Endothelial cell (in vitro differentiated cells): ENCODE results near the gene MVB12B. TPM values are rescaled to one million over a fixed set of nuclear protein-coding genes. Genes with fewer than 3 reads are reported as not detected.

Source experiments
- DNase-seq: peaks from one replicate; pipeline ENCODE4 v3.0.0; 2021; ENCODE audit warnings: low spot score
- H3K27ac Mint-ChIP-seq: one replicate; pipeline ENCODE4 v1.8.0; 2021; ENCODE audit warnings: mixed read lengths, inconsistent platforms; ENCODE audit not compliant: unreplicated experiment
- H3K27me3 Mint-ChIP-seq: one replicate; pipeline ENCODE4 v1.8.0; 2021; ENCODE audit warnings: mild to moderate bottlenecking, moderate library complexity, mixed read lengths, inconsistent platforms; ENCODE audit not compliant: unreplicated experiment
- H3K36me3 Mint-ChIP-seq: one replicate; pipeline ENCODE4 v1.8.0; 2021; ENCODE audit warnings: mild to moderate bottlenecking, low read depth, mixed read lengths, inconsistent platforms; ENCODE audit not compliant: unreplicated experiment
- H3K4me1 Mint-ChIP-seq: one replicate; pipeline ENCODE4 v1.8.0; 2021; ENCODE audit warnings: mild to moderate bottlenecking, mixed read lengths, inconsistent platforms; ENCODE audit not compliant: unreplicated experiment
- H3K4me3 Mint-ChIP-seq: one replicate; pipeline ENCODE4 v1.8.0; 2021; ENCODE audit warnings: mild to moderate bottlenecking, mixed read lengths, inconsistent platforms; ENCODE audit not compliant: unreplicated experiment
- H3K9me3 Mint-ChIP-seq: one replicate; pipeline ENCODE4 v1.8.0; 2021; ENCODE audit warnings: mixed read lengths, inconsistent platforms; ENCODE audit not compliant: unreplicated experiment
- total RNA-seq: library from RNA; stranded (reverse); fragmentation: NEBNext Ultra II Directional; extraction: Animal tissue kit (Norgen Biotek cat#: 25700); gene quantifications from one replicate; pipeline ENCODE4 v1.2.1, GENCODE V29; 2021; ENCODE audit not compliant: unreplicated experiment
- TF ChIP-seq, protein P1 (sequence below): fragments of 200-600 bp; sonication (generic); IDR thresholded peaks from one replicate; pipeline ENCODE4 v1.5.0; 2021; ENCODE audit warnings: antibody characterized with exemption; ENCODE audit not compliant: unreplicated experiment

MVB12B gene
- total RNA-seq, 1 donor from 2014 or later: 18.8 TPM

DNA sequence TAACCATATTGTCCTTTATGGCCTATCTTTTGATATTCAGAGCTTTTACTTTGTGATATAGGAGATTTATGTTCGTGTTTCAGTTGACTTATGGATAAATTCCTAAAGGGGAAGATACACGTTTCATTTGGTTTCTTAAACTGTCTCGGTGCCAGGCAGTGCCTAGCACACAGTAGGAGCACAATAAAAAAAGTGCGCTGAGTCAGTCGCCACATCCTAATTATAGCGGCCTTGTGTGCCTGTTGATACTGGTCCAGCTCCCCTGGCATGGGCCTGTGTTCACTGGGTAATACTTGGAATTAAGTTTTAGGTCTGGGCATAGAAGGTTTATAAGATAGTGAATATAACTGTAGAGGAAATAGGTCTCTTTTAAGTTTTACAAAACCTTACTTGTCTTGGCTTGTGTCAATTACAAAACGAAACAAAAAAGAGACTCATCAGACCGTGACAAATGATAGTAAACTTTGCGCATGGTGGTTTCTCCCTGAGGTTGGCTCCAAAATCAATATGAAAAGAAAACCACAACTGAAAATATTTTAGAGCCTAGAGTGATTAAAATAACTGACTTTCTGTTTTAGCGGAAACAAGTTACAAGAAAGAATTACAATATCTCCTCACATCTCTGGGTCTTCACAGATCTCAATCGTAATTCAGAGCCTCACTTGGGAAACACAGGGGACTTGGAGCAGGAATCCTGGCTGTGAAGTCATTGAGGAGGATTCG lies 84.8 kb downstream of the MVB12B start:
- Mint-ChIP-seq H3K9me3 (no peaks in the 10 kb centered on the region), H3K27me3 (no peaks in the 10 kb centered on the region), H3K27ac (no peak overlapping the region), H3K4me1 (peaks cover 5% of the 10 kb centered on the region), H3K36me3 (peaks cover 4% of the 10 kb centered on the region), H3K4me3 (no peak overlapping the region)
- TF ChIP-seq, protein P1, sequence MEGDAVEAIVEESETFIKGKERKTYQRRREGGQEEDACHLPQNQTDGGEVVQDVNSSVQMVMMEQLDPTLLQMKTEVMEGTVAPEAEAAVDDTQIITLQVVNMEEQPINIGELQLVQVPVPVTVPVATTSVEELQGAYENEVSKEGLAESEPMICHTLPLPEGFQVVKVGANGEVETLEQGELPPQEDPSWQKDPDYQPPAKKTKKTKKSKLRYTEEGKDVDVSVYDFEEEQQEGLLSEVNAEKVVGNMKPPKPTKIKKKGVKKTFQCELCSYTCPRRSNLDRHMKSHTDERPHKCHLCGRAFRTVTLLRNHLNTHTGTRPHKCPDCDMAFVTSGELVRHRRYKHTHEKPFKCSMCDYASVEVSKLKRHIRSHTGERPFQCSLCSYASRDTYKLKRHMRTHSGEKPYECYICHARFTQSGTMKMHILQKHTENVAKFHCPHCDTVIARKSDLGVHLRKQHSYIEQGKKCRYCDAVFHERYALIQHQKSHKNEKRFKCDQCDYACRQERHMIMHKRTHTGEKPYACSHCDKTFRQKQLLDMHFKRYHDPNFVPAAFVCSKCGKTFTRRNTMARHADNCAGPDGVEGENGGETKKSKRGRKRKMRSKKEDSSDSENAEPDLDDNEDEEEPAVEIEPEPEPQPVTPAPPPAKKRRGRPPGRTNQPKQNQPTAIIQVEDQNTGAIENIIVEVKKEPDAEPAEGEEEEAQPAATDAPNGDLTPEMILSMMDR: no peak
- no peak for DNase-seq

DNA sequence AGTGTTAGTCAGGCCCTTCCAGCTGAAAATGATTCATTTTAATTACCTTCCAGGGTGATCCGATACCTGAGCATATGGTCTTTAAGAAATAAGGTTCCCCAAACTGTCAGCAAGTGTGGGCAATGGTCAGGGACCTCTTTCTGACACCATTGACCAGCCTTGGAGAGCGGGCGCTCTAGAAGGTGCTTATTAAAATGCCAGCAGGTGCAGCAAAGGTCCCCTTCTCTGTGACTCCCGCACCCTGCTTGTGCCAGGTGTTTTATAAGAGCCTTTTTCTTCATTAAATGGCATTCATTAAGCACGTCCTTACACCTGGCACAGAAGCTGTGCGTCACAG lies 85.3 kb downstream of the MVB12B start:
- H3K27me3 Mint-ChIP-seq: no peaks in the 10 kb centered on the region
- peaks cover 5% of the 10 kb centered on the region for H3K4me1 Mint-ChIP-seq
- no peak overlapping the region for H3K27ac Mint-ChIP-seq
- H3K36me3 Mint-ChIP-seq: peaks cover 4% of the 10 kb centered on the region
- no peak for DNase-seq
- no peaks in the 10 kb centered on the region for H3K9me3 Mint-ChIP-seq
- H3K4me3 Mint-ChIP-seq: no peak overlapping the region
- TF ChIP-seq, protein P1: no peak

DNA sequence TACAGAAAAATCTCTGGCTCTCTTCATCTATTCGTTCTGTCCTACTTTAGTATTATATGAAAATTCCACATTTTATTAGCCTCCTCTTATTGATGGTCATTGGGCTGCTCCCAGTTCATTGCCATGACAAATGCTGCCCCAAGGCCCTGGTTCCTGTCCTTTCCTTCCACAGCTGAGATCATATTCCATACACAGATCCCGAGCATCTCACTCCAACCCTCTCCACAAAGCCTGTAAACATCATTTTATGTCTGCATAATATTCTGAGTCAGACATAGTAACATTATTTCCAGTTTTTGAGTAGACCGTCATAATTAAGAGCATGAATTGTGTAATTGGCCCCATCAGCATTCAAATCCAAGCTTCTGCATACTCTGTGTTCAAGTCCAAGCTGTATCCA lies 86.3 kb downstream of the MVB12B start:
- no peak for DNase-seq
- Mint-ChIP-seq H3K27me3 (peaks cover 2% of the 10 kb centered on the region), H3K4me1 (no peaks in the 10 kb centered on the region), H3K27ac (no peak overlapping the region), H3K9me3 (no peaks in the 10 kb centered on the region), H3K36me3 (peaks cover 4% of the 10 kb centered on the region), H3K4me3 (no peak overlapping the region)
- TF ChIP-seq, protein P1: no peak

DNA sequence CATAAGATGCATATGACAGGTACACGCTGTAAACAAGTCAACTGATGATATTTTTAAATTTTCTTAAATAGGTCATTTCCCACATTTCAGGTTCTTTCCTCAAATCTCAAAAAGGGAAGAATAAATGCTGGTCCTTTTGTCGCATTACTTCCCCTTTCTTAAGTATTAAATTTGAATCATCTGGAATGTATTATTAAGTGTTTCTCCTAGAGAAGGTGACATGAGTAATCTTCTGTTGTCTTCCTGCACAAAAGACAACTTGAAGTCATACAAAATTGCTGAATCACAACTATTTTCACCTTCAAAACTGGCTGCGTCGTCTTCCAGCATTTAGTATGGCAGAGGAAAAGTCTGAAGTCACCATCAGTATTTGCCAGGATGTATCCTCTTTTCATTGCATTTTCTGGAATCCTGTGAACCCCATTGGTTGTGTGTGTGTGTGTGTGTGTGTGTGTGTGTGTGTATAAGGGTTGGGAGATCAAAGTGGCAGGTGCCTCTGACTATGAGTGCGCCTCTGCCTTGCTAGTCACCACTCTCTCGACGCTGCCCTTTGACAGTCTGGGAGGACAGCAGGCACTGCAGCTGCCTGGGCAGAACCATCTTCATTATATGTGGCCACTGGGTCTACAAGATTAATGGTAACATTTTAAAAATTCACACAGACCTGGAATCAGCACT lies 86.9 kb downstream of the MVB12B start:
- no peak for DNase-seq
- Mint-ChIP-seq H3K36me3 (peaks cover 4% of the 10 kb centered on the region), H3K9me3 (no peaks in the 10 kb centered on the region), H3K4me1 (no peaks in the 10 kb centered on the region), H3K4me3 (no peak overlapping the region), H3K27ac (no peak overlapping the region), H3K27me3 (peaks cover 2% of the 10 kb centered on the region)
- TF ChIP-seq, protein P1: no peak

DNA sequence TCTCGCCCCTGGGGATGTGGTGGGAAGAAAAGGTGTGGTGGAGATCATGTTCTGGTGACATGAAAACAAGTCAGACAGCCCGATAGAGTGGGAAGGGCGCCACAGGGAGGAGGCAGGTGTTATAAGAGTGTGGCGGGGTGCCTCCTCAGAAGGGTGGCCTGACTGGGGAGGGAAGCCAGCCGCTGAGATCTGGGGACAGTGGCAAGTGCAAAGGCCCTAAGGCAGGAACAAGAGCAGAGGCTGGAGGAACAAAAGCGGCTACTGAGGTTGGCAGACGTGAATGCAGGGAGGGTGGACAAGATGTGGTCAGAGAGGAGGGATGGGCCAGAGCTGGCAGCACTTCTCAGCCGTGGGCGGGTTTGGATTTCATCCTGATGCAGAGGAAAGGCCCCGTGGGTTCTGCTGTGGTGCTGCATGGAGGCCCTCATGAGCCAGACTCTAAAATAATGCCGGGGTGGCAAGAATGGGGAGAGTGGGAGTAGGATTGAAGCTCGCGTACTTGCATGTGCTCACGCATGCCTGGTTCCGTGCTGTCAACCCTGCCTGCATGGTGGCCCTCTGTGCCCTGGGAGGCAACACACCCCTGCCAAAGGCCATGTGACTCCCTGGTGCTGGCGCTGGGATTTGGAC lies 89.2 kb downstream of the MVB12B start:
- H3K27ac Mint-ChIP-seq: no peak overlapping the region
- H3K4me1 Mint-ChIP-seq: peaks cover 2% of the 10 kb centered on the region
- no peak overlapping the region for H3K4me3 Mint-ChIP-seq
- TF ChIP-seq, protein P1: no peak
- no peaks in the 10 kb centered on the region for H3K36me3 Mint-ChIP-seq
- no peak for DNase-seq
- peaks cover 3% of the 10 kb centered on the region for H3K27me3 Mint-ChIP-seq
- no peaks in the 10 kb centered on the region for H3K9me3 Mint-ChIP-seq
